ENCODE data around the gene RETREG3. TPM values are rescaled to one million over a fixed set of nuclear protein-coding genes. Genes with fewer than 3 reads are reported as not detected.
A peak's percentile ranks its signal among the peaks of the same experiment; 100 is the strongest.

RETREG3 gene
- total and polyA plus RNA-seq, 9 of the 15 experiments (the other 6 are each of a cell fraction or from before 2014, with no cell fraction given) = 4.1 to 39.0 (median 16.9) TPM

GRCh38 chr17:42563143-42563509, 46.0 kb downstream of the RETREG3 start (continued):
- TF ChIP-seq CXXC5 (CRISPR knock-in tag; IDR thresholded peaks at IDR 0.05) = 0 out of 2 replicates have a peak, but pooled peaks have one; percentile 45
- TF ChIP-seq, protein P1, sequence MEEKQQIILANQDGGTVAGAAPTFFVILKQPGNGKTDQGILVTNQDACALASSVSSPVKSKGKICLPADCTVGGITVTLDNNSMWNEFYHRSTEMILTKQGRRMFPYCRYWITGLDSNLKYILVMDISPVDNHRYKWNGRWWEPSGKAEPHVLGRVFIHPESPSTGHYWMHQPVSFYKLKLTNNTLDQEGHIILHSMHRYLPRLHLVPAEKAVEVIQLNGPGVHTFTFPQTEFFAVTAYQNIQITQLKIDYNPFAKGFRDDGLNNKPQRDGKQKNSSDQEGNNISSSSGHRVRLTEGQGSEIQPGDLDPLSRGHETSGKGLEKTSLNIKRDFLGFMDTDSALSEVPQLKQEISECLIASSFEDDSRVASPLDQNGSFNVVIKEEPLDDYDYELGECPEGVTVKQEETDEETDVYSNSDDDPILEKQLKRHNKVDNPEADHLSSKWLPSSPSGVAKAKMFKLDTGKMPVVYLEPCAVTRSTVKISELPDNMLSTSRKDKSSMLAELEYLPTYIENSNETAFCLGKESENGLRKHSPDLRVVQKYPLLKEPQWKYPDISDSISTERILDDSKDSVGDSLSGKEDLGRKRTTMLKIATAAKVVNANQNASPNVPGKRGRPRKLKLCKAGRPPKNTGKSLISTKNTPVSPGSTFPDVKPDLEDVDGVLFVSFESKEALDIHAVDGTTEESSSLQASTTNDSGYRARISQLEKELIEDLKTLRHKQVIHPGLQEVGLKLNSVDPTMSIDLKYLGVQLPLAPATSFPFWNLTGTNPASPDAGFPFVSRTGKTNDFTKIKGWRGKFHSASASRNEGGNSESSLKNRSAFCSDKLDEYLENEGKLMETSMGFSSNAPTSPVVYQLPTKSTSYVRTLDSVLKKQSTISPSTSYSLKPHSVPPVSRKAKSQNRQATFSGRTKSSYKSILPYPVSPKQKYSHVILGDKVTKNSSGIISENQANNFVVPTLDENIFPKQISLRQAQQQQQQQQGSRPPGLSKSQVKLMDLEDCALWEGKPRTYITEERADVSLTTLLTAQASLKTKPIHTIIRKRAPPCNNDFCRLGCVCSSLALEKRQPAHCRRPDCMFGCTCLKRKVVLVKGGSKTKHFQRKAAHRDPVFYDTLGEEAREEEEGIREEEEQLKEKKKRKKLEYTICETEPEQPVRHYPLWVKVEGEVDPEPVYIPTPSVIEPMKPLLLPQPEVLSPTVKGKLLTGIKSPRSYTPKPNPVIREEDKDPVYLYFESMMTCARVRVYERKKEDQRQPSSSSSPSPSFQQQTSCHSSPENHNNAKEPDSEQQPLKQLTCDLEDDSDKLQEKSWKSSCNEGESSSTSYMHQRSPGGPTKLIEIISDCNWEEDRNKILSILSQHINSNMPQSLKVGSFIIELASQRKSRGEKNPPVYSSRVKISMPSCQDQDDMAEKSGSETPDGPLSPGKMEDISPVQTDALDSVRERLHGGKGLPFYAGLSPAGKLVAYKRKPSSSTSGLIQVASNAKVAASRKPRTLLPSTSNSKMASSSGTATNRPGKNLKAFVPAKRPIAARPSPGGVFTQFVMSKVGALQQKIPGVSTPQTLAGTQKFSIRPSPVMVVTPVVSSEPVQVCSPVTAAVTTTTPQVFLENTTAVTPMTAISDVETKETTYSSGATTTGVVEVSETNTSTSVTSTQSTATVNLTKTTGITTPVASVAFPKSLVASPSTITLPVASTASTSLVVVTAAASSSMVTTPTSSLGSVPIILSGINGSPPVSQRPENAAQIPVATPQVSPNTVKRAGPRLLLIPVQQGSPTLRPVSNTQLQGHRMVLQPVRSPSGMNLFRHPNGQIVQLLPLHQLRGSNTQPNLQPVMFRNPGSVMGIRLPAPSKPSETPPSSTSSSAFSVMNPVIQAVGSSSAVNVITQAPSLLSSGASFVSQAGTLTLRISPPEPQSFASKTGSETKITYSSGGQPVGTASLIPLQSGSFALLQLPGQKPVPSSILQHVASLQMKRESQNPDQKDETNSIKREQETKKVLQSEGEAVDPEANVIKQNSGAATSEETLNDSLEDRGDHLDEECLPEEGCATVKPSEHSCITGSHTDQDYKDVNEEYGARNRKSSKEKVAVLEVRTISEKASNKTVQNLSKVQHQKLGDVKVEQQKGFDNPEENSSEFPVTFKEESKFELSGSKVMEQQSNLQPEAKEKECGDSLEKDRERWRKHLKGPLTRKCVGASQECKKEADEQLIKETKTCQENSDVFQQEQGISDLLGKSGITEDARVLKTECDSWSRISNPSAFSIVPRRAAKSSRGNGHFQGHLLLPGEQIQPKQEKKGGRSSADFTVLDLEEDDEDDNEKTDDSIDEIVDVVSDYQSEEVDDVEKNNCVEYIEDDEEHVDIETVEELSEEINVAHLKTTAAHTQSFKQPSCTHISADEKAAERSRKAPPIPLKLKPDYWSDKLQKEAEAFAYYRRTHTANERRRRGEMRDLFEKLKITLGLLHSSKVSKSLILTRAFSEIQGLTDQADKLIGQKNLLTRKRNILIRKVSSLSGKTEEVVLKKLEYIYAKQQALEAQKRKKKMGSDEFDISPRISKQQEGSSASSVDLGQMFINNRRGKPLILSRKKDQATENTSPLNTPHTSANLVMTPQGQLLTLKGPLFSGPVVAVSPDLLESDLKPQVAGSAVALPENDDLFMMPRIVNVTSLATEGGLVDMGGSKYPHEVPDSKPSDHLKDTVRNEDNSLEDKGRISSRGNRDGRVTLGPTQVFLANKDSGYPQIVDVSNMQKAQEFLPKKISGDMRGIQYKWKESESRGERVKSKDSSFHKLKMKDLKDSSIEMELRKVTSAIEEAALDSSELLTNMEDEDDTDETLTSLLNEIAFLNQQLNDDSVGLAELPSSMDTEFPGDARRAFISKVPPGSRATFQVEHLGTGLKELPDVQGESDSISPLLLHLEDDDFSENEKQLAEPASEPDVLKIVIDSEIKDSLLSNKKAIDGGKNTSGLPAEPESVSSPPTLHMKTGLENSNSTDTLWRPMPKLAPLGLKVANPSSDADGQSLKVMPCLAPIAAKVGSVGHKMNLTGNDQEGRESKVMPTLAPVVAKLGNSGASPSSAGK (IDR thresholded peaks at IDR 0.05) = peak; percentile 12
- no peak for TF ChIP-seq ZNF75A (CRISPR knock-in tag; IDR thresholded peaks at IDR 0.05)
- no peak for TF ChIP-seq MYC (IDR thresholded peaks at IDR 0.05; ENCODE audit: low read depth, low read length)
- no peak for TF ChIP-seq MYC (CRISPR knock-in tag; IDR thresholded peaks at IDR 0.05; ENCODE audit: borderline replicate concordance, low read depth)
